NB4 (cell line): ENCODE measurements around the gene RAD51AP2.

Experiments used
- CTCF ChIP-seq: IDR thresholded peaks from one replicate; pipeline ENCODE4 v1.5.1; 2012; ENCODE audit warnings: low read depth, low read length
- POLR2A ChIP-seq: IDR thresholded peaks from 2 replicates; pipeline ENCODE4 v1.6.1; 2011; ENCODE audit warnings: mild to moderate bottlenecking; ENCODE audit not compliant: insufficient read length; ENCODE audit errors: extremely low read depth

- TF ChIP-seq CTCF, result no peak
- TF ChIP-seq POLR2A, result no peak
Measured at GRCh38 chr2:17521621-17522020, 3.4 kb upstream of the RAD51AP2 start.
